H4 (cell line): Measurements from ENCODE around the gene SLC35F4. TPM values are rescaled to one million over a fixed set of nuclear protein-coding genes. Genes with fewer than 3 reads are reported as not detected.
"Not testable (repeated sequence)": the region's sequence is repeated elsewhere in the genome, so short reads cannot be mapped to it uniquely, and the experiment has no call there.

ENCODE experiments used
- DNase-seq: peaks from one replicate; pipeline ENCODE4 v3.0.0-alpha.2; 2015; ENCODE audit warnings: low spot score
- total RNA-seq: library from RNA; depleted of rRNA; stranded (reverse); fragments of >200 nt; shearing (Covaris generic); gene quantifications from 2 replicates; pipeline ENCODE4 v1.2.3, GENCODE V29; 2014; rRNA removed

SLC35F4 gene
- total RNA-seq, result not detected in 2 replicates

- DNase-seq, result no peak
Observed at GRCh38 chr14:57865403-57866198, at the start of gene SLC35F4. Gene SLC35F4, minus strand, starts transcription at chr14:57866092.

- no peak for DNase-seq
Observed at GRCh38 chr14:57909626-57910025, 43.7 kb upstream of the SLC35F4 start.

GRCh38 chr14:57903954-57904353 lies 38.1 kb upstream of the SLC35F4 start:
- DNase-seq, result no peak

DNA sequence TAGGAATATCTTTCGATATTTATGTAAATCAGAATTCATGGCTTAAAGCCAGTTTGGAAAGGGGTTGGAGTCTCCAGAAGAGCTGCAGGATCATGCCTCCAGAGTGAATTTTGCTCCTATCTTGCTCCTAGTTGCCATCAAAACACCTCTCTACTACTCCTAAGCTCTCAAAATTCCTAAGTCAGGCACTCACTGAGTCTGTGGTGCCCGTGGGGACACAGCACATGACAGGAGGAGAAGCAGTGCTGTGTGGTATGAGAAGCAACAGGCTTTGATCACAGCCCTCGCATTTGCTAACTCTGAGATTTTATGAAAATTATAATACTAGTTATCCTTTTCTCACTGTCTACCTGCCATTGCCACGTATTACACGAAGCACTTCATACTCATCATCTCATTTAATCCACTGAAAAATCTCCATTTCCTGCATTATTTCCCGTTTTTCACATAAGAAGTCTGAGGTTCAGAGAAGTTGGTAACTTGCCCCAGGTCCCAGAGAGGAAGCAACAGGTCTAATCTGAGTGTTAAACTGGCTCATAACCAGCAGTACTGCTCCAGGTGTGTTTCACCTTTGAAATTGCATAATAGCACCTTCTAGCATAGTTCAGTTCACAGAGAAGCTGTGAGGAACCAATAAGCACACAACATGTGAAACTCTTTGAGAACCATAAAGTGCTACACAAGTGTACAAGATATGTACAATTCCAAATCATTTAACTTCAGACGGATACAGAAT lies 33.1 kb upstream of the SLC35F4 start:
- no peak for DNase-seq

DNA sequence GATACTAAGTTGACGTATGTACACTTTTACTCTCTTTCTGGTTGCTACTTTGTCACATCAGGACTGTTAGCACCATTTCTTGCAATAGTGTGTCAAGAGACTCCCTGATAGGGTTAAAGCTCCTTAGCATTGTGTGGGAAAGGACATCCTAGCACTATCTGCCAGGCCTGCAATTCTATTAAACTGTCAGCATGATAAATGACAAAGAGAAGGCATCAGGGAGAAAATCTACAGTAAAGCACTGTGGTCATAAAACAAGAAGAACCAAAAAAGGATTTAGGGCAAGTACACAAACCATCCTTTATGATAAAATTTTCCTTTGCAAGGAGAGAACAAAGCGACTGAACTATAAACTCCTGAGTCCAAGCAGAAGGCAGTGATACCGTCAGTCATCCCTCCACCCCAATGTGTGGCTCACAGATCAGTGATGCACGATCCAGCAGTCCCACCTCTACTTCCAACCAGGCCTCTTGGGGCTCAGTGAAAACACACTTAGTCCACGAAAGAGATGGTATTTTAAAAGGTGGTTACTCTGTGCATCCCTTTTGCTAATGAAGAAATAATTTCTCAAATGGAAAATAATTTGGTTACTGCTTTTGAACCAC lies 31.4 kb upstream of the SLC35F4 start:
- no peak for DNase-seq

DNA sequence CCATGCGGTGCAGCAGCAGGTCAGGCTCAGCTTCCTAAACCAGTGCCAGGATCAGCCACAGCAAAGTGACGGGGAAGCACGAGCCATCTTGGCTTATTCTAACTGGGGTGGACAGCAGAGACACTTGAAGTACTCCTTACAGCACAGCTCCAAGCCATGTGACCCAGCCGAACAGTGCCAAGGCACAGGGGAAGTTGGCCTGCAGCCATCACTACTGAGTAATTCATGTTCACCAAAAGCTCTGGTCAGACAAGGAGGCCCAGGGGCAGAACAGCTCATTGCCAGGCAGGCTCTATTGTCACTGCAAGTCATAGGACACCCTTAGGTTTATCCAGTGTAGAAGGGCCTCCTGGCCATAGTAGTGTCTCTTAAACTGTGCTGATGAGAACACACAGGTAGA lies 23.4 kb upstream of the SLC35F4 start:
- peak; percentile 58 for DNase-seq

- no peak for DNase-seq
Observed at GRCh38 chr14:57884175-57884574, 18.3 kb upstream of the SLC35F4 start.

- no peak for DNase-seq
Observed at GRCh38 chr14:57883061-57883460, 17.2 kb upstream of the SLC35F4 start.

- DNase-seq, result no peak
Observed at GRCh38 chr14:57879516-57879915, 13.6 kb upstream of the SLC35F4 start.

GRCh38 chr14:57875985-57876384 lies 10.1 kb upstream of the SLC35F4 start:
- DNase-seq, result no peak

DNA sequence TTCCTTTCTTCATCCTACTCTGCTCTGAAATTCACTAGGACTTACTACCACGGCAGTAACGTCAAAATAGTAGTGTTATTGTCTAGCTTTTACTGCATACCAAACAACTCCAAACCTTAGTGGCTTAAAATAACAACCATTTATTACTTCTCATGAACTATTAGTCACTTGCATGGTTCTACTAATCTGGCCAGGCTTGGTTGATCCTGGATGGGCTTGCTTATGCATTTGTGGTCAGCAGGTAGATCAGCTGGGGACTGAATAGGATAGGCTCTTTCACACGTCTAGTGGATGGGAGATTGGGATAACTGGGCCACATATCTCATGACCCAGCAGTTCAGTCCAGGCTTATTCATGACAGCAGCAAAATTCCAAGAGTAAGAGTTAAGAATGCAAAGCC lies 9.4 kb upstream of the SLC35F4 start:
- no peak for DNase-seq

- peak; percentile 58 for DNase-seq
Observed at GRCh38 chr14:57871459-57872080, 5.7 kb upstream of the SLC35F4 start.

DNA sequence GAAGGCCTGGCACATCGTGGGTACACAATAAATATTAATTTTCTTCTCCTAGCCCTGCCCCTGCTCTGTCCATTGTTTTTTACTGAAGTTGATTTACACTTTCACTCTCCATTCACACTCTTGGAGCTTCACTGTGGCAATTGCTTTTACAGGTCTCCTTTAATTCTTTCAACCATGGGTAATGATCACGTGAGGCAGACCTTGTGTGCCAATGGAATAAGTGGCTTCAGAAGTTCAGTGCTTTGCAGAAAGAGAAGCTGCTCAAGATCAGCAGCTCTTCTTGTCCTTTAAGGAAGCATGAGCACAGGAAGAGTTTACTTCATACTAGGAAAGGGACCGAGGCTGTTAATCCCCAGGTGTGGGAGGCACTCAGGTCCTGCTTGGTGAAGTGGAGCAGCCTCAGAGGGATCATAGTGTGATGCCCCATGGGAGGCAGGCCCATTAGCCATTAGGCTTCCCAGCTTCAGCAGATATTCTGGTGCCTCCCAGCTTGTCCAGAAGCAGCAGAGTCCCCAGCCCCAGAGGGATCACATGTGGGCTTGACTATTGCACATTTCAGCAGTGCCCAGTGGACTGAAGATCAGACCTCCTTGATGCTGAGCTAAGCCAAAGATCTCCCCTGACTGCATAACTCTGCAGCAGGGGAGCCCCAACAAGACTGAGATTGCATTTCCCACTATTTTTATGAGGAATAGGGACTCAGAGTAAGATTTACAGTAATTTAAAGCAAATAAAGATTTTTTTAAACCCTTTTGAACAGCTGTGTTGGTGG lies 5.0 kb upstream of the SLC35F4 start:
- DNase-seq, result no peak

DNA sequence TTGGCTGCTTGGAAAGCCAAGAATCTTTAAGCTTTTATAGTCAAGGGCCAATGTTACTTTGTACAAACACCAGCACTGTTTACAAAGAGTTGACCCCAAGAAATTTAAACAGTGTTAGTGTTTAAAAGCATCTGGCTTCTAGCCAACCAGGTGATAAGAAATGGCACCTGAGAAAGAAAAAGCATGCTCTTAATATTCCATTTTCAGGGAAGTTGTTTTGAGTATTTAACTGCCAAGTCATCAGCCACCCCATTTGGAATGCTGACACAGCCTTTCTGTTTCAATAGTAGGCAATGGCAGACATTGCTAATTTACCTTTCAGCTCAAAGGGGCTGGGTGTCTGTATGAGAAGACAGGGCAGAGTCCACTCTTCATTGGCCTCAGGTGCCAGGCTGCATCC lies 3.7 kb upstream of the SLC35F4 start:
- no peak for DNase-seq

- DNase-seq, result no peak
Observed at GRCh38 chr14:57866199-57866705, 360 bp upstream of the SLC35F4 start.

- no peak for DNase-seq
Observed at GRCh38 chr14:57865066-57865402, 858 bp downstream of the SLC35F4 start.

GRCh38 chr14:57864659-57865058 lies 1.2 kb downstream of the SLC35F4 start:
- no peak for DNase-seq

DNA sequence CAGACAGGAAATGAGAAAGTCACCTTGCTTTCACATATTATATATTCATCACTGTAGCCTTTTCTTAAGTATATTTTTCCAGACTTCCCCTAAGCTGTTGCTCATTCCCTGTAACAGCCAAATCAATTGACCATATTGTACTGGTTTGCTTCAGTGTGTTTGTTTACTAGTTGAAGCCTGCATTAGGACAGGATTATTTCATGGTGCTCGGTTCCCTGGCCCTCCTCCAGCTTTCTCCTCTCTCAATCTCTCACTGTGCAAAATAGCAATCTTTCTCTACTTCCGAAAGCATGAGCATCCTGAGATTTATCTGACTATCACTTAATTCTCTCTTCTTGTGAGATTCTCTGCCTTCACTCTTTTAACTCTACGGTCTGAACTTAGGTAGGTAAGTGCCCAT lies 2.4 kb downstream of the SLC35F4 start:
- no peak for DNase-seq

GRCh38 chr14:57855666-57856065 lies 10.2 kb downstream of the SLC35F4 start:
- DNase-seq, result not testable (repeated sequence)

DNA sequence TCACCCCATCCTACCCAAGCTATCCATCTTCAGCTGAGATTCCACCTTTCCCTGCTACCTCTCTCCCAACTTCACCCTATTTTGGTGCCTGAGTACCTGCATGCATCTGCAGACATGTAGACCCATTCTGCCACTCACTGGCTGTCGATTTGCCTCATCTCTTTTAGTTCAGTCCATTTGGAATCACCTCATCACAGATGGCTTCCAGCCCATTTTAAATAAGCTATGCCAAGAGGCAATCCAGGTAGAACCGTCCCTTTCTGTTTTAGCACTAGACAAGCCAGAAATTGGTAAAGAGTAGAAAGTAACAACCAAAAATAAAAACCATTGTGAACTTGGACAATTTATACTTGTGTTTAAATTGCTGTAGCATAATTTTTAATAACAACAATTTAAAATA lies 11.3 kb downstream of the SLC35F4 start:
- DNase-seq, result no peak

DNA sequence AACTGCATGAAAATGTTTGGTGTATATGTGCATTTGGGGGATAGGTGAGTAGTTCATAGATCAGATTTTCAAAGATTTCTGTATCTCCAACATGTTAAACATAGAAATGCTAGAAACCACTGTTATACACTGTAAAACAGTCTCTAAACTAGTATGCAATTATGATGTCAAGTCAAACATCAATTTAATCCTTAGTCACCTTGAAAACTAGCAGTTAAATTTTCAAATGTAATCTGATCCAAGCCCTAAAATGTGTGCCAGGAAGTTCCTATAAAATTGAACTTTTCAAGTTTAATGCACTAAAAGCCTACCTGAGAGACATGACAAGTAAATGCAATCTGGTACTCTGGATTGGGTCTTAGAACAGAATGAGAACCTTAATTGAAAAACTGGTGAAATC lies 14.5 kb downstream of the SLC35F4 start:
- DNase-seq, result no peak
